Left ventricle myocardium superior (tissue), 1 donor: Measurements from ENCODE around the gene PANX2. TPM values are rescaled to one million over a fixed set of nuclear protein-coding genes. Genes with fewer than 3 reads are reported as not detected.

ENCODE experiments used
- ATAC-seq: fragments of 200-7000 bp; cut with Tn5 transposase; one replicate; pipeline ENCODE4 v1.9.1; 2020; ENCODE audit warnings: mild to moderate bottlenecking, moderate library complexity
- DNase-seq: peaks from one replicate; pipeline ENCODE4 v3.0.0-alpha.2; 2020
- intact Hi-C: fragments of 100-400 bp; cut with micrococcal nuclease; formaldehyde crosslinking; loops from one replicate; pipeline ENCODE4 v1.11.0; 2022
- total RNA-seq: library from RNA; stranded (reverse); fragmentation: NEBNext Ultra II Directional; extraction: Animal tissue kit (Norgen Biotek cat#: 25700); gene quantifications from one replicate; pipeline ENCODE4 v1.2.1, GENCODE V29; 2021
- donor health status: DM: no; HTN: yes; CAD: no; lungs with severe emphysema.

Gene PANX2
- total RNA-seq, 1 donor from 2014 or later, result 0.40 TPM

GRCh38 chr22:50218996-50219727 lies 48.6 kb downstream of the PANX2 start:
- peak; percentile 94 for DNase-seq
- intact Hi-C loops, result loop anchor here (10.0 kb wide), 1 partner anchor 74 kb away; no protein-coding TSS in a partner anchor
- peak; percentile 86 for ATAC-seq

GRCh38 chr22:50219800-50220602 lies 49.5 kb downstream of the PANX2 start:
- intact Hi-C loops, result loop anchor here (10.0 kb wide), 1 partner anchor 75 kb away; no protein-coding TSS in a partner anchor
- DNase-seq (peak; percentile 29), ATAC-seq (no peak)

GRCh38 chr22:50220603-50221409 lies 50.3 kb downstream of the PANX2 start:
- ATAC-seq, result no peak
- intact Hi-C loops, result no loop called here
- DNase-seq, result peak; percentile 30

- no peak for ATAC-seq
- peak; percentile 15 for DNase-seq
- intact Hi-C loops, result no loop called here
Measured at GRCh38 chr22:50221410-50222300, 51.1 kb downstream of the PANX2 start.

GRCh38 chr22:50222508-50222907 lies 52.0 kb downstream of the PANX2 start:
- no peak for DNase-seq
- intact Hi-C loops, result no loop called here
- no peak for ATAC-seq

GRCh38 chr22:50224071-50224470 lies 53.5 kb downstream of the PANX2 start:
- DNase-seq, result no peak
- no peak for ATAC-seq
- intact Hi-C loops, result no loop called here

- no peak for ATAC-seq
- intact Hi-C loops, result no loop called here
- DNase-seq, result no peak
Measured at GRCh38 chr22:50225200-50225969, 54.9 kb downstream of the PANX2 start.

GRCh38 chr22:50226063-50226874 lies 55.7 kb downstream of the PANX2 start:
- no peak for ATAC-seq
- intact Hi-C loops, result no loop called here
- no peak for DNase-seq

GRCh38 chr22:50226875-50227165 lies 56.3 kb downstream of the PANX2 start:
- intact Hi-C loops, result no loop called here
- DNase-seq (no peak), ATAC-seq (no peak)

GRCh38 chr22:50227579-50228215 lies 57.2 kb downstream of the PANX2 start:
- intact Hi-C loops, result no loop called here
- no peak for DNase-seq
- ATAC-seq, result no peak

- DNase-seq (no peak), ATAC-seq (no peak)
- intact Hi-C loops, result no loop called here
Measured at GRCh38 chr22:50228366-50228765, 57.8 kb downstream of the PANX2 start.

- no peak for DNase-seq
- no peak for ATAC-seq
- intact Hi-C loops, result no loop called here
Measured at GRCh38 chr22:50229370-50229769, 58.8 kb downstream of the PANX2 start.

Other genes starting within 250 kb of the PANX2 start
- 65.1 TPM for gene PIM3, start 210.0 kb upstream of the PANX2 start, total RNA-seq
- not detected for gene IL17REL, start 158.0 kb upstream of the PANX2 start, total RNA-seq
- not detected for gene TTLL8, start 112.4 kb upstream of the PANX2 start, total RNA-seq
- gene MLC1, start 85.3 kb upstream of the PANX2 start, total RNA-seq, result 0.10 TPM
- 0.22 TPM for gene MOV10L1, start 80.7 kb upstream of the PANX2 start, total RNA-seq
- 23.8 TPM for gene TRABD, start 15.2 kb downstream of the PANX2 start, total RNA-seq
- 14.5 TPM for gene SELENOO, start 30.3 kb downstream of the PANX2 start, total RNA-seq
- 18.4 TPM for gene TUBGCP6, start 74.3 kb downstream of the PANX2 start, total RNA-seq
- gene HDAC10, start 80.5 kb downstream of the PANX2 start, total RNA-seq, result 12.7 TPM
- 15.8 TPM for gene MAPK12, start 91.0 kb downstream of the PANX2 start, total RNA-seq
- 9.1 TPM for gene MAPK11, start 99.6 kb downstream of the PANX2 start, total RNA-seq
- gene PLXNB2, start 136.9 kb downstream of the PANX2 start, total RNA-seq, result 81.7 TPM
- gene DENND6B, start 156.3 kb downstream of the PANX2 start, total RNA-seq, result 1.4 TPM
- 44.3 TPM for gene PPP6R2, start 172.6 kb downstream of the PANX2 start, total RNA-seq